Activated T-cell treated with anti-CD3 and anti-CD28 coated beads, Interleukin-2, amount 50 U/mL, for 72 hours (primary cell): ENCODE data around the gene PRSS50. TPM values are rescaled to one million over a fixed set of nuclear protein-coding genes. Genes with fewer than 3 reads are reported as not detected.
A peak's percentile ranks its signal among the peaks of the same experiment; 100 is the strongest.

Experiments used
- ATAC-seq, 2 donors: fragments of 150-1000 bp; cut with Tn5 transposase; replicated peaks in 1 of 2; 2 replicates each; pipeline ENCODE4 v1.10.0; 2021; ENCODE audit warnings: moderate library complexity in 2 of 2, mild to moderate bottlenecking in 1 of 2
- DNase-seq, 2 donors: peaks; one replicate each; pipeline ENCODE4 v3.0.0; 2021 to 2022; ENCODE audit warnings: mixed read lengths in 1 of 2
- H3K27ac Mint-ChIP-seq: one replicate; pipeline ENCODE4 v1.8.0; 2022; ENCODE audit warnings: mild to moderate bottlenecking, moderate library complexity, mixed read lengths
- H3K27me3 Mint-ChIP-seq: one replicate; pipeline ENCODE4 v1.8.0; 2022; ENCODE audit warnings: low read depth, mixed read lengths
- H3K36me3 Mint-ChIP-seq, 2 donors: one replicate each; pipeline ENCODE4 v1.8.0; 2022; ENCODE audit warnings: mixed read lengths in 2 of 2, mild to moderate bottlenecking in 1 of 2; ENCODE audit not compliant: insufficient read depth in 2 of 2
- H3K4me1 Mint-ChIP-seq: one replicate; pipeline ENCODE4 v1.8.0; 2022; ENCODE audit warnings: low read depth, mixed read lengths
- H3K4me3 Mint-ChIP-seq, 2 donors: one replicate each; pipeline ENCODE4 v1.8.0; 2022; ENCODE audit warnings: mild to moderate bottlenecking in 2 of 2, mixed read lengths in 2 of 2, moderate library complexity in 2 of 2
- H3K9me3 Mint-ChIP-seq, 2 donors: one replicate each; pipeline ENCODE4 v1.8.0; 2022; ENCODE audit warnings: mixed read lengths in 2 of 2
- total RNA-seq, 2 donors: library from RNA; stranded (reverse); gene quantifications; one replicate each; pipeline ENCODE4 v1.2.3, GENCODE V29; 2022

The PRSS50 gene
- total RNA-seq, 2 donors from 2014 or later, result 0.07 to 0.09 TPM

DNA sequence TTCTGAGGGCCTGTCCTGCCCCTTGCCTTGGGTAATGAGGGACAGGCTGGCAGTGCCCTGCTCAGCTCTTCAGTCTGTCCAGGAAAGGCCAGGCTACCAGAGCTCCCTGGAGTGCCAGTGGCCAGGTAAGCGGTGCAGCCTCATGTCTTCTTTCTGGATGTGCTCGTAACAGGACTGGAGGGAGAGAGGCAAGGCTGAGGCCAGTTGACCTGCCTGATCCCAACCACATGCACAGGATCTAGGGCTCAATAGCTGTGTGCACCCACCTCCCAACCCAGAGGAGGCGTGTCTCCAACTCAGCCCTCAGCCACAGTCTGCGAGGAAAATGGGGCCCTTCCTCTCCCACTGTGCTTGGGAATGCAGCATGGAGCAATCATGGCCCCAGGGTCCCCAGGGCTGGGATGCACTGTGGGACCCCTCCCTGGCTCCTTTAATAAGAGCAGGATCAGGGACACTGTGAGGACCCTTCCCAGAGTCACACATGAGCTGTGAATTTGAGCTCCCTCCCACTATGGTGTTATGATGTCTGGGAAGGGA lies 46.7 kb downstream of the PRSS50 start:
- no peaks in the 10 kb centered on the region for H3K27me3 Mint-ChIP-seq

DNA sequence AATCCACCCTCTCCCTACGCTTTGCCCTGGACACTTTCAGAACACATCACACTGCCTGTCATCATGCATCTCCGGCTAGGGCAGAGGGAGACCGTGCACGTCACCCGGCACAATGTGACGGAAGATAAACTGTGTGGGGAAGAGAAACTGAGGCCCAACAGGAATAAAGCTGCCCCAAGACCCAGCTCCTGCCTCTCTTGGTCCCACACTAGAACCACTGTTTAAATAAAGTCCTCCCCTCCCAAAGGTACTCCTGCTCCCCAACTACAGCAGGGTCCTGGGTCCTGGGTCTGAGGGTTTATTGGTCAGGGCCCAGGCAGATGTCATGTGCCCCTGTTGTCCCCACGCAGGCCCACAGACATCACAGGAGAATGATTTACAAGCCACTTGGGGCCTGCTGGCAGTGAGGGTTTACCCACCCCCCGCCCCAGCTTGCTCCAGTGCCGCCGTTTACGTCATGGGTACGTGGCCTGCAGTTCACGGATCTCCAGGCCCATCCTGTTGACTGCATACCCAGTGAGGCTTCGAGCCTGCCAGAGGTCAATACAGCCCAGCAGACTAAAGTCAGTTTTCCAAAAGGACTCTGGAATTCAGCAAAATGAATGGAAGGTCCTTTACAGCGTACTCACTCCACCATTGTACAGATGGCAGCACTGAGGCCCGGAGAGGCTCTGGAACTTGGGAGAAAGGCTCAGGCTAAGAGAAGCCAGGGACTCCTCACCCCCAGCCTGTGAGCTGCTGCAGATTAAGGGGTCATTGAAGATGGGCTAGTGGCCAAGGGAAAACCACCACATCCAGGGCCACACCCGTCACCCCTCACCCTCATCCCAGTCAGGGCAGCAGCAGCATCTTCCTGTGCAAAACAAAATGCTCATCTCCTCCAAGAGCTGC lies 47.4 kb downstream of the PRSS50 start:
- no peaks in the 10 kb centered on the region for H3K36me3 Mint-ChIP-seq
- no peaks in the 10 kb centered on the region for H3K9me3 Mint-ChIP-seq
- H3K27me3 Mint-ChIP-seq, result no peaks in the 10 kb centered on the region
- DNase-seq (no peak), ATAC-seq (no peak)
- H3K27ac Mint-ChIP-seq, result no peak overlapping the region
- H3K4me1 Mint-ChIP-seq, result no peaks in the 10 kb centered on the region
- no peak overlapping the region for H3K4me3 Mint-ChIP-seq

More for the DNA sequence above, 46.7 kb downstream of the PRSS50 start:
- no peak for DNase-seq
- no peaks in the 10 kb centered on the region for H3K9me3 Mint-ChIP-seq
- H3K4me3 Mint-ChIP-seq, result no peak overlapping the region
- no peaks in the 10 kb centered on the region for H3K36me3 Mint-ChIP-seq
- no peak overlapping the region for H3K27ac Mint-ChIP-seq
- no peaks in the 10 kb centered on the region for H3K4me1 Mint-ChIP-seq
- ATAC-seq, result no peak

DNA sequence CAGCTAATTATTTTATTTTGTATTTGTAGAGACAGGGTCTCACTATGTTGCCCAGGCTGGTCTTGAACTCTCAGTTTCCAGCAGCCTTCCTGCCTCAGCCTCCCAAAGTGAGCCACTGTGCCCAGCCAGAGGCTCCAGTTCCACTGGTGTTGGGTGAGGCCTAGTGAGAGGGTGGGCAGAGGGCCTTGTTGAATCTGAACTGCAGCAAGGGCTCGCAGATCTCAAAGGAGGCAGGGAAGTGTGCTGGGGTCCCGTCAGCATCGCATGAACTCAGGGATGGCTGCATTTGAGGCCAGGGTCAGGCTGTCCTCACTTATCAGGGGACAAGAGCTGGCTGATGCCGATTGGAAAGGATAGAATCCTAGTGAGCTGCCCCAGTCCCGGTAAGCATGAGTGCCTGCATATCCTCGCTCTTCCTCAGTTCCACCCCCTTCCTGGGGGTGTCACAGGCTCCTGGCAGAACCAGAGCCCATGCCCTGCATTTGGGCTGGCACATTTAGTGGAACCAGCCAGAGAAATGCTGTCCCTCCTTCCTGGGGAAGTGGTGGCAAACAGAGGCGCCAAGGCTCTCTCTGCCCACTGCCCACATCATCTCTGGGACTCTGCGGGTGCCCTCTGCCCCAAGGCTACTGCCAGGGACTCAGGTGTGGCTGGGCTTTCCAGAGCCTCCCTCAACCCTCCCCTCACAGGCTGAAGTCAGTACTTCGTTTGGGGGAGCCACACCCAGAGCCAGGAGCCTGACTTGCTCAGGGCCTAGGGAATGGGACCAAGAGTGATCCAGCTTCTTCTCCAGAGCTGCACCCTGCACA lies 48.3 kb downstream of the PRSS50 start:
- Mint-ChIP-seq H3K9me3 (no peaks in the 10 kb centered on the region), H3K27me3 (no peaks in the 10 kb centered on the region), H3K4me1 (no peaks in the 10 kb centered on the region), H3K4me3 (no peak overlapping the region), H3K27ac (no peak overlapping the region), H3K36me3 (no peaks in the 10 kb centered on the region)
- ATAC-seq (no peak), DNase-seq (no peak)

DNA sequence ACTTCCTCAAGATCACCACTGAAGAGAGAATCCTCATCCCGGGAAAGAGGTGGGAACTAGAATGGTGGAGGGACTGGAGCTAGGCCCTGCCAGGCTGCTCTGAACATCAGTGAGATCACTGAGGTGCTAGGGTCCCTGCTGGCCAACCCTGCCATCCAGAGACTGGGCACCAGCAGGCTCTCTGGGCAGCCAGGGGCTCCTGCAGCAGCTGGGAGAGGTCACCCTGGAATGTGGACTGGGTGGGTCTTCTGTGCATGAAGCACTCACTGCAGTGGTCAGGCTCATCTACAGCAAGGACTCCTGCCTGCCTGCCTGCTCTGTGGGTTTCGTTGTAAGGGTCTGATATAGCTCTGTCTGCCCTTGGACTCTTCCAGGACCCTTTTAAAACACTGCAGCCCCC lies 49.1 kb downstream of the PRSS50 start:
- H3K27me3 Mint-ChIP-seq, result no peaks in the 10 kb centered on the region
- no peaks in the 10 kb centered on the region for H3K9me3 Mint-ChIP-seq
- ATAC-seq, result no peak
- no peak overlapping the region for H3K4me3 Mint-ChIP-seq
- DNase-seq, result no peak
- H3K27ac Mint-ChIP-seq, result no peak overlapping the region
- H3K36me3 Mint-ChIP-seq, result no peaks in the 10 kb centered on the region
- H3K4me1 Mint-ChIP-seq, result no peaks in the 10 kb centered on the region

DNA sequence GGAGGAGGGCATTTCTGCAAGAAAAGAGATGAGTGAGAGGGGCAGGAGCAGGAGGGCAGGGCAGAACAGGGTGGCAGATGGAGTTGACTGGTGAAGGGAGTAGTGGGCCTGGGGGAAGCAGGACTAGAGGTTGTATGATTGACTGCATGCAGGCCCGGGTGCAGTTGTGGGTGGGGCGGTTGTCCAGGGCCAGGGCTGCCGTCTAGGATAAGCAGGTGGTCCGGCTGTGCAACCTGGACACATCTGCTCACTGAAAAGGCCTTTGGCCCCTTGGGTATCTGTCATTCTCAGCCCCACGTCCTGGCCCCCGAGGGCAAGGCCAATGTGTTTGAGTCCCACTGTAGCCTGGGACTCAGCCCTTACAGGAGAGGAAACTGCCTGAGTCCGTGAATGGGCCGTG lies 49.6 kb downstream of the PRSS50 start:
- no peak for DNase-seq
- H3K27me3 Mint-ChIP-seq, result no peaks in the 10 kb centered on the region
- no peak for ATAC-seq
- no peaks in the 10 kb centered on the region for H3K4me1 Mint-ChIP-seq
- no peak overlapping the region for H3K27ac Mint-ChIP-seq
- H3K36me3 Mint-ChIP-seq, result no peaks in the 10 kb centered on the region
- H3K4me3 Mint-ChIP-seq, result no peak overlapping the region
- no peaks in the 10 kb centered on the region for H3K9me3 Mint-ChIP-seq

DNA sequence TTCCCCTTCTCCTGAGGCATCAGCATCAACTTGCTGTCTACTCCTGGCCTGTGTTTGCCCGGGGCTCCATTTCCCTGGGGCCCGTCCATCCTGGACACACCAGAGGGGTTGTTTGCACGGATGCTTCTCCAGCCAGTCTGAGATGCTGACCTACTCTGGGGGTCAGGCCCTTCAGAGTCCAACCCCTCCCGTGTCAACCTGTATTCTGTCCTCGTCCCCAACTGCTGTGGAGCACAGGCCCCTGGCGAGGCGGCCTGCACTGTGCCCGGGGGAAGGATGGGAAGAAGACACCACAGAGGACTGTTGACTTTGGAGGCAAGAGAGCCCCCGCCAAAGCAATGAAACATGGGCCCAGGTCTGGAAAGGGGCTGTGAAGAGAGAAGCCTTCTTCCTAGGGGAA lies 50.0 kb downstream of the PRSS50 start:
- ATAC-seq (no peak), DNase-seq (no peak)
- Mint-ChIP-seq H3K4me3 (no peak overlapping the region), H3K4me1 (no peaks in the 10 kb centered on the region), H3K36me3 (no peaks in the 10 kb centered on the region), H3K9me3 (no peaks in the 10 kb centered on the region), H3K27me3 (no peaks in the 10 kb centered on the region), H3K27ac (peak overlapping the region; percentile 48)

DNA sequence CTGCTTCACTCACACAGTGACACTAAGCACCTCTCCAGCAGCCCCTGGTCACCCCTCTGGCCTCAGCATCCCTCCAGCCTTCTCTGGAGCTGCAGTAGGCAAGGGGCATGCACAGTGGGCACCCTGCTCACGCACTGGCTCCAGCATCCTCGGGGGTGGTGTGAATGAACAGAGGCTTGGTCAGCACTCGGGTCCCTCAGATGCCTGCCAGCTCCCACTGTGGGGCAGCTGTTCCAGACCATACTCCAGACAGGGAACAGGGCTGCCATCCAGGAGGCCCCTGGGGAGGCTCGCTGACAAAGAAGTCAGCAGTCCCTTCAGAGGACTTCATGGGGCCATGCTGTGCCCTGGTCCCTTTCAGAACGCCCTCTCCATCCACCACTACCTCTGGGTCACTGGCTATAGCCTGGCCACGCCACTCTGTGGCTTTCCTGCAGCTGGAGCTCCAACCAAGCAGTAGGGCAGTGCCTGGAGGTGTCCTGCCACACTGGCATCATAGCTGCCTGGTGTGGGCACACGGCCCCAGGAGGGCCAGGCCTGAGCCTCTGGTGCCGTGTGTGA lies 50.5 kb downstream of the PRSS50 start:
- no peak overlapping the region for H3K27ac Mint-ChIP-seq
- H3K4me1 Mint-ChIP-seq, result no peaks in the 10 kb centered on the region
- DNase-seq (no peak), ATAC-seq (no peak)
- H3K27me3 Mint-ChIP-seq, result no peaks in the 10 kb centered on the region
- no peaks in the 10 kb centered on the region for H3K36me3 Mint-ChIP-seq
- no peaks in the 10 kb centered on the region for H3K9me3 Mint-ChIP-seq
- no peak overlapping the region for H3K4me3 Mint-ChIP-seq

DNA sequence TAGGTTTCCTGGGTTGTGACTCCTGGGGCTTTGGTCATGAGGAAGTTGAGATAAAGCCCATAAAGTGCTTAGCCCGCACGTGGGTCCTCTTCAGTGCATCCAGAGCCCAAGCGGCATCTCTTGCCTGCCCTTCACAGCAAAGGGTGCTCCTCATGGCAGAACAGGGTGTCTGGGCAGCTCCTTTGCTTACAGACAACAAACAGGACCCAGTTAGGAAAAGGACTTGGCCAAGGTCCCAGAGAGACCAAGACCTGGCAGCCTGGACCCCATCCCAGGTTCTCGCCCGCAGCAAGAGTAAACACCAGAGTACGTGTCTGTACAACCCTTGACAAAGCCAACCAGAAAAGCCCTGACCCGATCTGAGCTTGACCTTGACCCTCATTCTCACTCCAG lies 51.2 kb downstream of the PRSS50 start:
- no peaks in the 10 kb centered on the region for H3K4me1 Mint-ChIP-seq
- H3K27ac Mint-ChIP-seq, result no peak overlapping the region
- no peak for DNase-seq
- no peak overlapping the region for H3K4me3 Mint-ChIP-seq
- no peak for ATAC-seq
- H3K9me3 Mint-ChIP-seq, result no peaks in the 10 kb centered on the region
- H3K36me3 Mint-ChIP-seq, result no peaks in the 10 kb centered on the region
- H3K27me3 Mint-ChIP-seq, result no peaks in the 10 kb centered on the region

DNA sequence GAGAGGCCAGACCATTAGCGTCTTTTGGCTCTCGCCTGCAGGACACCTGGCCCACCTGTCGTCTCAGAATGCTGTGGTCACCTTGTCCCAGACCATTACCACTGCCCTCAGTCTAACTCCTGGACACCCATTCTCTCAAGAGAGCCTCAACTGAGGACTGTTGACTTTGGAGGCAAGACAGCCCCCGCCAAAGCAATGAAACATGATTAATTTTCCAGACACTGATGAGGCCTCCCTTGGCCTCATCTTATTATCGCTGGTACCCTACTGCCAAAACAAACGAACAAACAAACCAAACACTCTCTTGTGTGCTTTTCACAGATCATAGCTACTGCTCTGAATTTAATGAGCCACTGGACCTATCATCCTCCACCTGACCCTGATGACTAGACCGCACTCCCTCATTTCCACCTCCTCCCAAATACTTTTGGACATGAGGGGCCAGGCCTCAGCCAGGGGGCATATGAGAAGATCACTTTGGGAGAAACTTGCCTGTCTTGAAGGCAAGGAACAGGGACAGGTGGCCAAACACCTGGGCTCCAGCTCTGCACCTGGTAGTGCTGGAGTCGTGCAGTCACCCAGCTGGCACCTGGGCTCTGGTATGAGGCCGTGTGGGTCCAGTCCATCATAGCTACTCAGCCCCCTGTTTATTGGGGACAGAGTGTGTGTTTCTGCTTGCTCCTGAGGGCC lies 51.8 kb downstream of the PRSS50 start:
- no peaks in the 10 kb centered on the region for H3K9me3 Mint-ChIP-seq
- H3K36me3 Mint-ChIP-seq, result no peaks in the 10 kb centered on the region
- DNase-seq (no peak), ATAC-seq (no peak)
- H3K27ac Mint-ChIP-seq, result no peak overlapping the region
- H3K4me1 Mint-ChIP-seq, result no peaks in the 10 kb centered on the region
- H3K4me3 Mint-ChIP-seq, result no peak overlapping the region
- no peaks in the 10 kb centered on the region for H3K27me3 Mint-ChIP-seq

DNA sequence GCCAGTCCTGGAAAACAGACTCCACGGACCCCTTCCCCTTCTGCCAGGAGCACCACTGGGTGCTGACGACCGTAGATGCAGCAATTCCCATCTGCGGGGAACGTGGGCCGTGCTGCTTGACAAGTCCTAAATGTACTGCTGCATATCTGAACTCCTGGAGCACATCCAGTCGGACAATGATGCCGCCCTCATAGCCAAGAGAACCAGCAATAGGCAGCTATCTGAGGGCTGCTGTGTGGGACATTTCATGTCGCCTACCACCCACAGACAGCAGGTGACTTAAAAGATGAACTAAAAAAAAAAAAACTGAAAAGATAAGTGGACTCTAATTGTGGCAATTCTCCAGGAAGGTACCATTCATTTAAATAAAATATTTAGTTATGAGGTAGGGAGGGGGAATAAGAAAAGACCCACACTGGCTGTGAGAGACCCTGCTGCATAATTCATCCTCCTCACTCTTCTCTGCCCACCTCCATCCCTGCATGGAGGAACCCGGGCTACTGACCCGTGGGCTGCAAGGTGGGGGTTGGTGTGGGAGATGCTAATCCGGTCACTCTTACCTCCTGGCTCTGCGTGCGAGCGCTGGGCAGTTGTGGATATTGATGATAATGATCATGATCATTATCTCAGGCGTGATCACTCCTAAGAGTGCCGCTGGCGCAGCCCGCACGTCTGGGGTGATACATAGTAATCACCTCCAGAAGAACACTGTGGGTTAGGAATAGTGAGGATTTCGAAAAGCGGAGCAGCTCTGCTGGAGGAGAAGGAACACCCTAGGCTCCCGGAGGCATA lies 52.5 kb downstream of the PRSS50 start:
- Mint-ChIP-seq H3K36me3 (no peaks in the 10 kb centered on the region), H3K27ac (no peak overlapping the region), H3K27me3 (no peaks in the 10 kb centered on the region), H3K4me3 (no peak overlapping the region), H3K9me3 (no peaks in the 10 kb centered on the region), H3K4me1 (no peaks in the 10 kb centered on the region)
- ATAC-seq (no peak), DNase-seq (no peak)

DNA sequence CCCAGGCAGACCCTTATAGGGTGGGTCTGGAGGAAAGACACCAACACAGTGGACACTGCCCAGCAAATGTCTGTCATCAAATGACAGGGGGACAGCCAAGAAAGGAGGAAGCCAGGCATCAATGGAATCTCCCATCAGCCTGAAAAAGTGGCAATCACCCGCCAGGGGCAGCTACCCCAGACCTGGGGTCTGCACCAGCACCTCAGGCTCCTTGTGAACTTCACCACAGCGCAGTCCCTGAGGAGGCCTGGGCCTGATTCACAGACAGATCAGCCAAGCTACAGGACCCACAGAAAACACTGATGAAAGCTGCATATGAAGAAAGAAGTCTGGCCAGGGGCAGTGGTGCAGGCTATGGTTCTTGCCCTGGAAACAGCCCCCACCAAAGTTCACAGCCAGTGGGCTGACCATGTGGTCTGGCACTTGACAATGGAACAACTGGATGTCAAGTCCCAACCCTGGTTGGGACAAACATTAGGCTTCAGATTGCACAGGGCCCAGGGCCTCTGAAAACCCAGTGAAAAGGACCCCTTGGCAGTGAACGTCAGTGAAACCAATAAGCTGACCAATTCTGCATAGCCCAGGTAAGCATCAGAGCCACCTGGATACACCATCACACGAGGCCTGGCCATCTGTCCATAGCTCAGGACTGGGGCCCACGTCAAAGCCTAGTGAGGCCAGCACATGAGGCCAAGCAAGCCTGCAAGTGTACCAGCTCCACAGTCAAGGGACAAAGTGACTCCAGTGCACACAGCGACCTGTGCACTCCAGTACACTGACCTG lies 53.3 kb downstream of the PRSS50 start:
- no peak for DNase-seq
- ATAC-seq, result no peak
- H3K4me3 Mint-ChIP-seq, result no peak overlapping the region
- no peak overlapping the region for H3K27ac Mint-ChIP-seq
- H3K9me3 Mint-ChIP-seq, result no peaks in the 10 kb centered on the region
- no peaks in the 10 kb centered on the region for H3K27me3 Mint-ChIP-seq
- no peaks in the 10 kb centered on the region for H3K4me1 Mint-ChIP-seq
- H3K36me3 Mint-ChIP-seq, result no peaks in the 10 kb centered on the region
